ENCODE data around the gene DBF4B.

- TF ChIP-seq POLR2AphosphoS5 (IDR thresholded peaks at IDR 0.05; ENCODE audit: borderline replicate concordance, low read depth, low read length): no peak
- no peak for TF ChIP-seq EZH2 (IDR thresholded peaks at IDR 0.05)
These were observed 35.9 kb upstream of the DBF4B start for GRCh38 chr17:44672479-44673093.
